GM19351 (cell line): ENCODE data around the gene GRIP2.

Experiments used
- ATAC-seq: cut with Tn5 transposase; IDR thresholded peaks from one replicate; pipeline ENCODE4 v1.9.1; 2021; ENCODE audit warnings: mild to moderate bottlenecking, moderate library complexity; ENCODE audit not compliant: unreplicated experiment

The GRIP2 gene

DNA sequence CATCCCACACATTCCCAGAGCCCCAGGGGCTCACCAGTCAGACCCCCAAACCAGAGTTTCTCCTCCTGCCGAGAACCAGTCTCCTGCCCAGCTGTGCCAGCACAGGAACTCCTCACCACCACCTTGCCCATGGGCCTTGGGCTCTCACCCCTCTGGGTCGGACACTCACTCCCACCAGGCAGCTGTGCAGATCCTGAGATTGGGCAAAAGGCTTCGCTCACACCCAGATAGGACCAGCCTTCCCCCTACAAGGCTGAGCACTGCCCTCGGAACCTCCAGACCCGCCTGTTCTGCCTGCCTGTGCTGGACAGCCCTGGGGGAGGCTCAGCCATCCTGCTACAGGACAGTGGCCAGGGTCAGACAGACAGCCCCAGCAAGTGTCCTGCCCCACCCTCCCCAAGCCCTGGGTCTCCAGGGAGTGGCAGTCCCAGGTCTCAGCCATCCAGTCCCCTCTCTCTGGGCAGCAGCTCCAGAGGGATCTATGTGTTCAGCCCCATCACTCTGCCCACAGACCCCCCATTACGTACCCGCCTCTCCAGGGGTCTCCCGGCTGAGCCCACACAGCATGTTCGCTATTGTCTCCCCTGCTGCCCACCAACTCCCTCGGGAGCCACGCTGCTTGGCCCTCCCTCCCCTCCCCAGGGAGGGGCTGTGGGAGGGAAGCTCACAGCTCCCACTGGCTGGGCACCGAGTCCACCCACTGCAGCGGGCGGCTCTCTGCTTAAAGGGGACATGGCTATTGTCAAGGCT lies at the start of gene GRIP2:
TSS of gene GRIP2 (minus strand) at position 601 of the 750 bp plus-strand sequence. CDS start at position 567, 34 bp downstream.
- no peak for ATAC-seq

DNA sequence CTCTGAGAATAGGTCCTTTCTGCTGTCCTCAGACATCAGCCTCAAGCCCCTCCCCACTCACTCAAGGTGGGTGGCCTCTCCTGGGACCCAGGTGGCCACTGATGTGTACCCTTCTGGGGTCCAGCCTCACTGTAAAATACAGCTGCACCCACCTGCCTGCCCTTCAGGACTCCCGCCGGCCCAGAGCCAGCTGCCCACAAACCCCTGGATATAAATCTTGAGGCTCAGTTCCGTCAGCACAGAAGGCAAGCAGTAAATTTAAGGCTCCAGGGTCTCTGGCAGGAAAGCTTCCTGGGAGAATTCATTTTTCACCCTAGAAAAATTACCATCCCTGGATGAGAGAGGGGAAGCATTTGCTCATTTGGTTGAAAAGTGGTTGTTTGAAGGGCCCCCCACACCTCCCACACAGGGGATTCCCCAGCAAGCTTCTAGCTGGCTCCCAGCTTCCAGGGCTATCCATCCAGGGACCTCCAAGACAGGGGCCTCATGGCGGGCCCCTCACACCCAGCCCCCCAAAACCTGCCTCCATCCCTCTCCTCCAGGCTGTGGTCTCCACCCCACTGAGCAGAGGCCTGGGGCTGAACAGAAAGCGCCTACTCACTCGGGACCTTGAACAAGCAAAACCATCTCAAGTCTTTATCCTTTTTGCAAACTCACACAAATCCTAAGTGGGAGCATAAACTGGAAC lies 48.4 kb upstream of the GRIP2 start:
- ATAC-seq, result no peak

DNA sequence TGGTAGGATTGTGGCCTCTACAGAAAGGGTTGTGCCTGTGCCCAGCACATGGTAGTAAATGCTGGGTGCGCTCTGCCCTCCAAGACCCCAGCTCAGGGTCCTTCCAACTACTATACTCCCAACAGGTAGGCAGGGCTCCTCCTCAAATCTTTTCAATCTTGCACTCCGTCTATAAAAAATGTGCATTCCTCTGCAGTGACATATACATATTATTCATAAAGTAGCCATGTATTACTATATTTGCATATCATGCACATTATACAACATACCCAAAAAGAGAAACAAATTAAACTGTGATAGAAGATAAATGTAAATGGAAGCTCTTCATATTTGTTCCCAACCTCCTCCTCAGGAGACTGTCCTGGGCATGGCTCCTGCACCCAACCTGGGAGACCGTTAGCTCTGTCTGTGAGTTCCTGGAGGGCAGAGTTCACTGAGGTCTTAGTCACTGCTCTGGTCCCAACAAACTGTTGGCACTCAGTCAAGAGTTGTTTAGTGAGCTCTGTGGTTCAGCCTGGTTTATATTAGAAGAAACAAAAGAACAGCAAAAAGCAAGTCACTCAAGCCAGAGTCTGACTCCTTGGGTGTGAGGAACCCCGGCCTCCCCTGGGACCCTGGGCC lies 47.7 kb upstream of the GRIP2 start:
- ATAC-seq, result no peak

DNA sequence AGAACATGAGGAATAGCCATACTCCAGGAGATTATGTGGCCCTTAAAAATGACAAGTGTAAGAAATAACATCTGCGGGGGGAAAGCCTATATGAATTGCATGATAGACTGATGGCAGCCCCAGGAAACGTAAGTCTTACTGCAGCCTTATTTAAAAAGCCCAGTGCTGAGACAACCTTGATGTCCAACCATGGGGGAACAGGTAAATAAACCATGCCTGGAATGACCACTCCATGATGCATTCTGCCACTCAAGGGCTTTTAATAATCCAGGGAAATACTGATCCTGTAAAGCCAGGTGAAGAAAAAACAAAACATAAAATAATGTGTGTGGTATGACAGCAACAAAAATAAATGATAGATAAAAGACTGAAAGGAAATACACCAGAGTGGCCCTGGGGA lies 46.5 kb upstream of the GRIP2 start:
- ATAC-seq, result no peak

DNA sequence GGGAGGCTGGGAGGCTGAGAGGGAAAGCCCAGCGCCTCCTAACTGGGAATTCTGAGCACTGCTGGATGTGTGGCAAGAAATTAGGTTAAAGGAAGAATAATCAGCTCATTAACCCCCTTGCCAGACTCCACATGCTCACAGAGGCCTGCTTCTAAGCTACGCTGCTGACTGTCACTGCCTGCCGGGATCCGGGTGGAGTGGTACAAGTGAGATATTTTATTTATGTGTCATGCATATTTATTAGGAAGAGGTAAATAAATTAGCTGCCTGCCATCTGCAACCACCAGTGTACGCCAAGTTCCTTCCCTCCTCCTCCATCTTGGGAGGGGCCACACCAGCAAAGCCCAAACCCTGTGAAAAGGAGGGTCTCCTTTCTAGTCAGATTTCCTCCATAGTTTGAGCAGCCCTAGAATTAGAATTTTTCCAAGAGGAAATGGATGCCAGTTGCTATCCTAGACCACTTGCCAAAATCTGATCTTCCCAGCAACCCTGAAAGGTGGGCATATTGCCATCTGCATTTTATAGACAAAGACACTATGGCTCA lies 43.5 kb upstream of the GRIP2 start:
- no peak for ATAC-seq

DNA sequence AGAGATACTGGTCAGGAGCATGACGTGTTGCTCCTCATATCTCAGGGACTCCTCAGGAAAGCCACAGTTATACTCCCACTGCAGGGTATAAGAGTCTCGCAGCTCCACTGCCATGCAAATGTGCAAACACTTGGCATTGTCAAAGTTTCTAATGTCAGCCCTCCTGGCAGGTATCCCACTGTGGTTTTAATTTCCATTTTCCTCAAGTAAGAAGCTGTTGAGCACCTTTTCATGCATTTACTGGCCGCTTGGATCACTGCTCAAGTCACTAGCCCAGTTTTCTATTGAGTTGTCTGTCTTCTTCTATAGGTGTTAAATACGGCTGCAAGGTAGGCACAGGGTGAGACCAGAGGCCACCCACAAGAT lies 41.9 kb upstream of the GRIP2 start:
- no peak for ATAC-seq

DNA sequence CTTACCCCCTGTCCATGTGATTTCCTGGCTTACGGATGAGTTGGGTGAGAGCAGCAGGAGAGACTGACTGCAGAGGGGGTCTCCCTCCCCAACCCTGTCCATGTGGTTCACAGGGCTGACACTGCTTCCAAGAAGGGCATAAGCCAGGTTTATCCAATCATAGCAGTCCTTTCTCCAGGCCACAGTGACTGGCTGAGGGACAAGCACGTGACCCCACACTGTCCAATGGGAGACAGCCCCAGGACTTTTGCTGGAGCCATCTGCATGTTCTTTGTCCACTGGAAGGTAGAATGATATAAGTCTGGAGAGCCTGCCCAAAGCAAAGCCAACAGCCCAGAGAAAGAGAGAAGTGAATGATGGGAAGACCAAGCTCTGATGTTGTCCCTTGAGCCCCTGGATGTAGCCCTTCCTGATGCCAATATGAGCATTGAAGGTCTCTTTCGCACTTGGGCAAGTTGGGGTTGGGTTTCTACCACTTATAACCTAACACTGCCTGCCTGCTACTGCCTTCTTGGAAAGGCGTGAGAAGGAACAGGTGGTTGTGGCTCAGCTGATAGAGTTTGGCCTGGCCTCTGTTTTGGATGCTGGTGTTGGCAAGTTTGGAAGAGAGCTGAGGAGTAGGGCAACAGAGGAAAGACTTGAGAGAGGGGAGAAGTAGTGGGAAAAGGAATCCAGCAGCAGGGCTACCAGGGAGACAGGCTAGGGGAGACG lies 41.3 kb upstream of the GRIP2 start:
- ATAC-seq, result no peak

DNA sequence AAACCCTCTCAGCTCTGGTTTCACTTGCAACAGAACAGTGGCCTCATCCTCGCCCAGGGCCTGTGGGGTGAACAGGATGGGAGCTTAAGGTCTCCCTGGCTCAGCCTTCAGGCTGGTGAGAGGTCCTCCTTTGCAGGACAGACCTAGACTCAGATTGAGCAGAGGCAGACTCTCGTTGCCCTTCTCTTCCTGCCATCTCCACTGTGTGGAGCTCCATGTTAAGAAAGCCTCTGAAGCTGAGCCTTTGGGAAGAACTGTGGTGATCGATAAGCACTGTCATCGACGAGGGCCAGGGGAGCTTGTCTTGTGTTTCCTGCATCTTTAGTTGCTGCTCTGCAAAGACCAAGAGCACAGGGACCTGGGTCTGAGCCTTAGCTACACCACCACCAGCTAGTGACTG lies 37.8 kb upstream of the GRIP2 start:
- no peak for ATAC-seq

DNA sequence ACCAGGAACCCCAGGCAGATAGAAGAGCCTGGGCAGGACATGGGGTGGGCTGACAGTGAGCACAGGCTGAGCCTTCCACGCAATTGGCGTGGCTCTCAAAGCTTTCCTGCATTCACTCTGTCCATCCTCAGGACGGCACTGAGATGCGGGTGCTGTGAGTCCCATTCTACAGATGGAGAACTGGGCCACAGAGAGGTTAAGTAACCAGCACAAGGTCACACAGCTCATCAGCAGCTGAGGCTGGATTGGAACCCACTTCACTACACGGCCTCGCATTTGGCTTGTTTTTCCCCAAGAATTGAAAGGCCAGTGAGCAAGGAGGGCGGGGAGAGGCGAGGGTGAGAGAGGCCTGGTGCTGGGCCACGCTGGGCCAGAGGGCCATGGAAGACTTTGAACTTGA lies 36.0 kb upstream of the GRIP2 start:
- no peak for ATAC-seq

DNA sequence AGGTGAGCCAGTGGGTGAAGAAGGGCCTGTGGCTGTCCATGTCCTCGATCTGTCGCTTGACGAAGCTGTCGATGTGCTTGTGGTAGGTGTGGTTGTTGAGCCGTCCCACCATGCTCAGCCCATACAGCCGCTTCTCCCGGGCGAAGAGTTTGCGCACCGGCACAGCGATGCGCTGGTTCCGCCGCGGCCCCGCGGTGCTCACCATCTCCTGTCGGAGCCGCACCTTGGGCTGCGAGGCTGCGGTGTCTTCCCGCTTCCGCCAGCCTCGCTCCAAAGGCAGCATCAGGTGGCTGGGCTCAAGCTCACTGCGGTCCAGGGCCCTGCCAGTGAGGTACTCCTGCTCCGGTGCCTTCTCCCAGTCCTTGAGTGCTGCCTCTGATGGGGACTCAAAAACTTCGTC lies 34.0 kb upstream of the GRIP2 start:
- no peak for ATAC-seq

DNA sequence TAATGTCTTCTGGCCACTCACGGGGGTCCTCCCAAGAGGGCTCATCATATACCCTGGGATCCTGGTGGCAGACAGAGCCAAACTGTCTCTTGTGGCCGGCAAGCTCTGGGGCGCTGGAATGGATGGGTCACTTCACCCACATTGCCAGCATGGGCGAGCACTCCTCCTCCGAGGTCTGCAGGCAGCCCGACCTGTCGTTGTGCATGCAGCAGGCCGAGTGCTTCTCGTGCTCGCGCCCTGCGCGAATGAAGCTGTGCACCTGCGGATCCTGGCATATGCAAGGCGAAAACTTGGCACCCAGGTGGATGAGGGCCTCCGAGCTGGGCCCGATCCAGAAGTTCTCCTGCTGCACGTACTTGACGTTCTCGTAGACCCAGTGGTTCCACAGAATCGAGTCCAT lies 33.6 kb upstream of the GRIP2 start:
- ATAC-seq, result no peak

DNA sequence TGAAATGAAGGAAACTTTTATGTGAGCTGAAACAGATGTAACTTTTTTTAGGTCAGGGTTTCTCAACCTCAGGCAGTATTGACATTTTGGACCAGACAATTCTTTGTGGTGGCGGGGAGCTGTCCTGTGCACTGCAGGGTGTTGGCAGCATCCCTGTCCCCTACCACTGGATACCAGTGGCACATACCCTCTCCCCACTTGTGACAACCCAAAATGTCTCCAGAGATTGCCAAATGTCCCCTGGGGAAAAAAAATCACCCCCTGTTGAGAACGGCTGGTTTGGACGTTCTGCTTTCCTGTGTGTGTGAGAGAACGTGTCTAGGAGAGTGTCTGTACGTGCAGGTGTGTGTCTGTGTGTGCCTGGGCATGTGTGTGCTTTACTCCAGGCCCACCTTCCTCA lies 30.7 kb upstream of the GRIP2 start:
- ATAC-seq, result no peak

DNA sequence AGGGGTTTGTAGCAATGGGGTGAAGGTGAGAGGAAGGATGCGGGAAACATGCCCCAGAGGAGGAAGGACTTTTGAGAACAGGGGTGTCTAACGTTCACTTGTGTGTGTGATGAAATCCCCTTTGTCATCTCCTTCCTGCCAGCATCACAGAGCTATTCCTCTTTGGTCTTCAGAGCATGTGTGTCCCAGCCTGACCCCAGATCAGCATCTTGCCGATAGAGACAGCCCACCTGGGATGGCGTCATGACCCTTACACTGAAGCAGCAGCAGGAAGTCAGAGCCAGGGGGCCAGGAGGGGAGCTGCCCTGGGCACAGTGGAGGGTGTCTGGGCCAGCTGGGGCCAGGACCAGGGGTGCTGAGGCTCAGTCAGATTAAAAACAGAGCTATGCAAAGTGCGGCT lies 29.9 kb upstream of the GRIP2 start:
- no peak for ATAC-seq

DNA sequence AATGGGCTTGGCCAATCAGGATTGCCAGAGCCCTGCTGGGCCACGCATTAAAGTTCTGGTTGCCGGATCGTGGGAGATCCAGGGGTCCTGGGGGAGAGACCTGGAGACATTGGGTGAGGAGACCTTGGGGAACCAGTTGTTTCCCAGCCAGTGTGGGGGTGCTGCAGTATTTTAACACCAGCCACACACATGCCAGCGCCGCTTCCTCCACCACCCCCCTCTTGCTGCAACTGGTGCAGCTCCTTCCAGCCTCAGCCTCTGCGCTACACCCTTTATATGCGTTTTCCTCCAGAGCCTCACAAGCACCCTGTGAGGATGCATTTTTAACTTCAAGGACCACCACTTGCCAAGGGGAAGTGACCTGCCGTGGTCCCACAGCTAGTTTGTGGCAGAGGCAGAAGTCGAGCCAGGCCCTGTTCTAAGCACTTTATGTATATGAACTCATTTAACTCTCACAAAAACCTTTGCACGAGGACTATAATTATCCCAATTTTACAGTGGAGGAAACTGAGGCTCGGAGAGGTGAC lies 29.4 kb upstream of the GRIP2 start:
- no peak for ATAC-seq

DNA sequence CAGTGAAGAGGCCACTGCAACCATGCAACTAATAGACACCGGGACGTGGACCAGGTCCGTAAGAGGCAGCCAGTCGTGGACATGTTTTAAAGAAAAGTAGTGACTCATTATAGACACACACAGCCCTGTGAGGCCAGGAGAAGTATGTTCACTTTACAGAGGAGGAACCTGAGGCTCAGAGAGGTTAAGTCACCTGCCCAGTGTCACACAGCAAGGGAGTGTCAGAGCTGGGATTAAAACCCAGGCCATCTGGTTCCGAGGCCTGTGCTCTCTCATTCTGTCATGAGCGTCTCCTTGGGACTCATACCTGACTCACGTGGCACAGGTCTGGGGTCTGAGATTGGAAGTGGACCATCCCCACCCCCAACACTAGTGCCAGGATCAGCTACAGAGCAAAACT lies 28.1 kb upstream of the GRIP2 start:
- no peak for ATAC-seq

DNA sequence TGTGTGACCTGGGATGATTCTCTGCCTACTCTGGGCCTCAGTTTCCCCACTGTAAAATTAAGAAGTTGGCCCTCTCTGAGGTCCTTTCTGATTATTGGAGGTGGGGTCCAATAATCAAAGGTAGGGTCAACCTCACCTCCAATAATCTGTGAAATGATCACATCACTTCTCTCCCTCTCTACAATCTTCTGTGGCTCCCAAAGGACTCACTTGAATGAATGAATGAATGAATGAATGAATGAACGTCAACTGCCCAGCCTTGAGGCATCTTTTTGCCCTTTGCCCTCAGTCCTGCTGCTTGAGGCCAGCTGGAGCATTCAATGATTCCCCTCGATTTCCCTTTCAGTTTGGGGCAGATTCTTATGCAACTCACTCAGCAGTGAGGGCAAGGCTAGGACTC lies 26.7 kb upstream of the GRIP2 start:
- no peak for ATAC-seq

DNA sequence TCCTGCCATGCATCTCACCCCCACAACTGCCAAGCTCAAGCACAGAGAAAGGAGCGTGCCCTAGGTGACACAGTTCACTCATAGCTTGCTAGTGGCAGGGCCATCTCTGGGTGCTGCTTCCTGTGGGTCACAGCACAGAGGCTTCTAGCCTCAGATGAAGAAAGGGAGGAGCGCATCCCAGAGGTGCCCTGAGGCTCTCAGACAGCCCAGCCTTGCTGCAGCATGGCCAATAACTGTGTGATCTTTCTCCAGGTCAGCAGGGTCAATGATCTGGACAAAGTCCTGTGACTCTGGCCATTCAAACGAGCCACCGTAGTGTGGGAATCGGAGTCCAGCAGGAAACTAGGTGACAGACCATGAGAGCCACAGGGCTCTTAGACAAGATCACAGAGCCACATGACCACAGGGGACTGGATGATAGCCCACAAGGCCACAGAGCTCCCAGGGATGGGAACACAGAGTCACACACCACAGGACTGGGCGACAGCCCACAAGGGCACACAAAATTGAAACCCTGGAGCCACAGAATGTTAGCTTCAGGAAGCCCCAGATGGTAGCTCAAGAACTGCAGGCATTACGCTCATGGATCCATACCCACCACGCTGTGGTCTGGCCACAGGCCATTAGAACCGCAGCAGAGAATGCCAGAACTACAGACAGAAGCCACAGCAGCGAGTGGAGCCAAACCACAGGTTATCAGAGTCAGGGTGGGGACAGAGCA lies 25.9 kb upstream of the GRIP2 start:
- ATAC-seq, result no peak

DNA sequence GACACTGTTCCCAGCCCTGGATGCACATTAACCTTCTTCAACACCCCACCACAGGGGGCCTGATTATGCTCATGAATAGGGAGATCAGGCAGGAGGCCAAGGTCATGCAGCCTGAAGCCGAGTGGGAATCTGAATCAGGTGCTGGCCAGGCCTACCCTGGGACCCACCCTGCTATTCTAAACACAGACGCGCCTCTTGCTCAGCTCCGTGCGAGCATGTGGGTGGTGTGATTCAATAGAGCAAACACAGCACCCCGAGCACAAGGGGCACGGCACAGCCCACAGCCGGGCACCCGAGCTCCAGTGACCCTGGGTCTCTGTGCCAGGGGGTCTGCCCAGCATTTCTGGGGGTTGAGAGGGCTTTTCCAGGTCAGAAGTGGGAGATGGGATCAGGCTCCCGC lies 24.6 kb upstream of the GRIP2 start:
- no peak for ATAC-seq

DNA sequence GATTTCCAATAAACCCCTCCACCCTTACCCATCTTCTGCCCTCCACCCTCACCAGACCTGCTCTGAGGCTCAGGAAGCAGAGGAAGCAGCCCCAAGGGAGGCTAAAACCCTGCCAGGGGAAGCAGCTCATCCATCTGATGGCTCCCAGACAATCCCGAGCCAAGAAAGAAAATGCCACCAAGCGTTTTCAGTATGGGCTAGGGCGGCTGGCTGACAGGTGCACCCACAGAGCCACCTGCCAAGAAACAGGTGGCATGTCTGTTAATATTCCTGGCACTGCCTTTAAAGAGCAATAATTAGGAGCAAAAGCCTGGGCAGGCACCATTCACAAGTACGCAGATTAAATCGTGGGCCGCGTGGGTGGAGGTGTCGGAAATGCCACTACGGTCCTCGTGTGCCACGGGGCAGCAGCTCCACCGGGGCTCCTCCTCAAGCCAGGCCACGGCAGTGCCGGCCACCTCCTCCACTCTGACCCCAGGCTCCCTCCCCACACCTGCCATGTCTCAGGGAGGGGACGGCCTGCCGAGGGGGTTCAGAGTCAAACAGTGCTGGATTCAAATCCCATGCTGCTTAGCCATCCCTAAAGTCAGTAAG lies 23.9 kb upstream of the GRIP2 start:
- no peak for ATAC-seq
